GM12891 (cell line): ENCODE data around the gene ZNF462.

Experiments
- DNase-seq: peaks from one replicate; pipeline ENCODE4 v3.0.0; 2011; ENCODE audit warnings: low spot score; ENCODE audit not compliant: insufficient read length
- FAIRE-seq: peaks from 2 replicates; lab custom pipeline; 2011; peaks lifted over from hg19 to GRCh38; lab: Jason Lieb, UNC
- PAX5 ChIP-seq: IDR thresholded peaks from 2 replicates; pipeline ENCODE4 v1.6.1; 2011; ENCODE audit warnings: low read length, moderate library complexity, mild to moderate bottlenecking; ENCODE audit not compliant: insufficient read depth, severe bottlenecking
- POLR2A ChIP-seq: IDR thresholded peaks from 2 replicates; pipeline ENCODE4 v1.6.1; 2011; ENCODE audit warnings: low read depth, low read length, control low read depth
- POLR2AphosphoS5 ChIP-seq: IDR thresholded peaks from 2 replicates; pipeline ENCODE4 v1.6.1; 2011; ENCODE audit warnings: low read depth, low read length, control low read depth
- POU2F2 ChIP-seq: IDR thresholded peaks from 2 replicates; pipeline ENCODE4 v1.6.1; 2011; ENCODE audit warnings: low read depth, mild to moderate bottlenecking, control low read depth, low read length, moderate library complexity
- SPI1 ChIP-seq: IDR thresholded peaks from 2 replicates; pipeline ENCODE4 v1.6.1; 2011; ENCODE audit warnings: low read depth, low read length, control low read depth
- TAF1 ChIP-seq: IDR thresholded peaks from 2 replicates; pipeline ENCODE4 v1.6.1; 2011; ENCODE audit warnings: low read depth, low read length, control low read depth

ZNF462 gene

GRCh38 chr9:106861640-106862109, 1.3 kb upstream of the ZNF462 start:
- no peak for FAIRE-seq
- DNase-seq, result no peak

GRCh38 chr9:106862110-106862820, 701 bp upstream of the ZNF462 start:
- FAIRE-seq (no peak), DNase-seq (no peak)
- TF ChIP-seq SPI1 (no peak), POU2F2 (no peak), TAF1 (no peak), PAX5 (no peak), POLR2AphosphoS5 (no peak), POLR2A (no peak)

More at GRCh38 chr9:106861640-106862109, 1.3 kb upstream of the ZNF462 start:
- TF ChIP-seq PAX5, result no peak
- no peak for TF ChIP-seq POU2F2

- no peak for FAIRE-seq
- TF ChIP-seq POLR2A (no peak), TAF1 (no peak), POU2F2 (no peak), PAX5 (no peak), SPI1 (no peak), POLR2AphosphoS5 (no peak)
- DNase-seq, result no peak
These were observed 1.6 kb downstream of the ZNF462 start for GRCh38 chr9:106864373-106865143.

DNA sequence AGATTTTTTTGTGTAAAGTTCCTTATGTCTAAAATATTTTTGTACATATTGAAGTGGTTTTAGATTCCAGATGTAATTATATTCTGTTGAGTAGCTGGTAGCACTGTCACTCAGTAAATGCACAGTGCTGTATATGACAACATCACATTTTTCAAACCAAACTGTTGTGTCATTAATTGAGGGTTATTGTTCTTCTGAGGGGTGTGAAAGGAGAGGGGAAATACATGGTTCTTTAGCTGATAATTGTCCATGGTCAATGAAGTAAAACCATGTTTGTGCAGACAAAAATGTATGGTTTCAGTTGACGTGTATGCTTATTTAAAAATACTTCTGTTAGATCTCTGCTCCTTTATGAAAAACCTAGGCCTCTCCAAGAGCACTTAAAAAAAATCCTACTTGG, 3.3 kb downstream of the ZNF462 start:
- TF ChIP-seq POLR2AphosphoS5 (no peak), POU2F2 (no peak), PAX5 (no peak), POLR2A (no peak), SPI1 (no peak), TAF1 (no peak)
- DNase-seq, result no peak
- no peak for FAIRE-seq

DNA sequence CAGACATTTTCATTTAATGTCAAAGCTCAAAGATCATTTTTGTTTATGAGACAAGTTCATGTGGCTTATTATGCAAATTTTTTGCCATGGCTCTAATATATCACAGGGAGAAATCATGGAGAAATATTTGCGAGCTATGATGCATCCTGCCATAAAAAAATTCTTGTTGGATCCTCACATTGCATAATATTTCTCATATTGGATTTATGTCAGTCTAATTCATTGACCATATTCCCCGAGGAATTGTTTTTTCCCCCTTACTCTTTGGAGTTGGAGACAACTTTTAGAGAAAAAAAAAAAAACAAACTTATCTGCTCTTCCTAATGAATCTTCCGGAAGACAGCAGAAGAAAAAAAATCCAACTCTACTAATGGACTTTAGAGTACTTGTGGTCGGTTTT, 4.3 kb downstream of the ZNF462 start:
- DNase-seq, result no peak
- TF ChIP-seq POLR2AphosphoS5 (no peak), SPI1 (no peak), TAF1 (no peak), PAX5 (no peak), POLR2A (no peak), POU2F2 (no peak)
- no peak for FAIRE-seq

- no peak for TF ChIP-seq TAF1
- TF ChIP-seq SPI1, result no peak
- no peak for TF ChIP-seq POU2F2
- no peak for TF ChIP-seq PAX5
- no peak for TF ChIP-seq POLR2A
- TF ChIP-seq POLR2AphosphoS5, result no peak
- FAIRE-seq (no peak), DNase-seq (no peak)
These were observed 5.1 kb downstream of the ZNF462 start for GRCh38 chr9:106868087-106868486.

- FAIRE-seq (no peak), DNase-seq (no peak)
- TF ChIP-seq POU2F2, result no peak
- TF ChIP-seq PAX5, result no peak
- no peak for TF ChIP-seq POLR2A
These were observed 5.6 kb downstream of the ZNF462 start for GRCh38 chr9:106868565-106868964.

GRCh38 chr9:106869028-106869427, 6.1 kb downstream of the ZNF462 start:
- no peak for TF ChIP-seq POLR2A
- no peak for TF ChIP-seq PAX5
- TF ChIP-seq POU2F2, result no peak
- TF ChIP-seq TAF1, result no peak
- TF ChIP-seq SPI1, result no peak
- DNase-seq, result no peak
- no peak for FAIRE-seq

- no peak for DNase-seq
- TF ChIP-seq SPI1 (no peak), POLR2AphosphoS5 (no peak), TAF1 (no peak), PAX5 (no peak), POU2F2 (no peak), POLR2A (no peak)
- no peak for FAIRE-seq
These were observed 6.5 kb downstream of the ZNF462 start for GRCh38 chr9:106869458-106869857.

- DNase-seq (no peak), FAIRE-seq (no peak)
- TF ChIP-seq POU2F2 (no peak), PAX5 (no peak), POLR2A (no peak), SPI1 (no peak), TAF1 (no peak), POLR2AphosphoS5 (no peak)
These were observed 9.7 kb downstream of the ZNF462 start for GRCh38 chr9:106872641-106873040.
